ENCODE measurements around the gene STAC3. TPM values are rescaled to one million over a fixed set of nuclear protein-coding genes. Genes with fewer than 3 reads are reported as not detected.

STAC3 gene
- polyA plus RNA-seq, 2 of the 4 experiments (the other 2 are of a cell fraction), result 0.40 to 0.43 TPM

DNA sequence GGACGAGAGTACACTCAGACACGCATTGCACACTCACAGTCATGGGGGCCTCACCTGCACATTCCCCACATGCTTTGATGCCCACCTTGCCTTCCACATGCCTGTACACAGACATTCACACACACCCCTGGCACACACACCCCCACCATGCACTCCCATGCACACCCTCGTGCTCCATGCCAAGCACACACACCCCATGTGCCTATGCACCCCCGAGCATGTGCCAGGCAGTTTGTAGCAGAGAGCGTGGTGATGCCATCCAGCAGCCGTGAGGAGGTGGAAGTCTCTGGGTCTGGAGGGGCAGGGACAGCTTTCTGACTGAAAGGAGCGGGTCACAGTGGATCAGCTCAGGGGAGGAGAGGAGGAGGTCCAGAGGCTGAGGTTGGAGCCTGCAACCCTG lies 45.1 kb downstream of the STAC3 start:
- no peak for TF ChIP-seq HOXB13 (CRISPR knock-in tag; IDR thresholded peaks at IDR 0.05; ENCODE audit: low read depth)
- TF ChIP-seq SREBF2 (IDR thresholded peaks at IDR 0.05), result no peak
- no peak for TF ChIP-seq CEBPB (IDR thresholded peaks at IDR 0.05)
- TF ChIP-seq EP300 (IDR thresholded peaks at IDR 0.05), result no peak
- TF ChIP-seq MAFK (IDR thresholded peaks at IDR 0.05; ENCODE audit: partially characterized antibody), result no peak
- TF ChIP-seq TFCP2L1 (CRISPR knock-in tag; IDR thresholded peaks at IDR 0.05), result no peak
- TF ChIP-seq, protein P1, sequence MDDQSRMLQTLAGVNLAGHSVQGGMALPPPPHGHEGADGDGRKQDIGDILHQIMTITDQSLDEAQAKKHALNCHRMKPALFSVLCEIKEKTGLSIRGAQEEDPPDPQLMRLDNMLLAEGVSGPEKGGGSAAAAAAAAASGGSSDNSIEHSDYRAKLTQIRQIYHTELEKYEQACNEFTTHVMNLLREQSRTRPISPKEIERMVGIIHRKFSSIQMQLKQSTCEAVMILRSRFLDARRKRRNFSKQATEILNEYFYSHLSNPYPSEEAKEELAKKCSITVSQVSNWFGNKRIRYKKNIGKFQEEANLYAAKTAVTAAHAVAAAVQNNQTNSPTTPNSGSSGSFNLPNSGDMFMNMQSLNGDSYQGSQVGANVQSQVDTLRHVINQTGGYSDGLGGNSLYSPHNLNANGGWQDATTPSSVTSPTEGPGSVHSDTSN (IDR thresholded peaks at IDR 0.05), result no peak
- no peak for TF ChIP-seq FOSB (CRISPR knock-in tag; IDR thresholded peaks at IDR 0.05)
- TF ChIP-seq BHLHE40 (IDR thresholded peaks at IDR 0.05; ENCODE audit: low read depth, low read length), result no peak
- no peak for TF ChIP-seq EHMT2 (IDR thresholded peaks at IDR 0.05; ENCODE audit: low read depth)
- TF ChIP-seq, protein P2, sequence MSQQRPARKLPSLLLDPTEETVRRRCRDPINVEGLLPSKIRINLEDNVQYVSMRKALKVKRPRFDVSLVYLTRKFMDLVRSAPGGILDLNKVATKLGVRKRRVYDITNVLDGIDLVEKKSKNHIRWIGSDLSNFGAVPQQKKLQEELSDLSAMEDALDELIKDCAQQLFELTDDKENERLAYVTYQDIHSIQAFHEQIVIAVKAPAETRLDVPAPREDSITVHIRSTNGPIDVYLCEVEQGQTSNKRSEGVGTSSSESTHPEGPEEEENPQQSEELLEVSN (IDR thresholded peaks at IDR 0.05; ENCODE audit: borderline replicate concordance, low read depth), result no peak
- TF ChIP-seq, protein P3, sequence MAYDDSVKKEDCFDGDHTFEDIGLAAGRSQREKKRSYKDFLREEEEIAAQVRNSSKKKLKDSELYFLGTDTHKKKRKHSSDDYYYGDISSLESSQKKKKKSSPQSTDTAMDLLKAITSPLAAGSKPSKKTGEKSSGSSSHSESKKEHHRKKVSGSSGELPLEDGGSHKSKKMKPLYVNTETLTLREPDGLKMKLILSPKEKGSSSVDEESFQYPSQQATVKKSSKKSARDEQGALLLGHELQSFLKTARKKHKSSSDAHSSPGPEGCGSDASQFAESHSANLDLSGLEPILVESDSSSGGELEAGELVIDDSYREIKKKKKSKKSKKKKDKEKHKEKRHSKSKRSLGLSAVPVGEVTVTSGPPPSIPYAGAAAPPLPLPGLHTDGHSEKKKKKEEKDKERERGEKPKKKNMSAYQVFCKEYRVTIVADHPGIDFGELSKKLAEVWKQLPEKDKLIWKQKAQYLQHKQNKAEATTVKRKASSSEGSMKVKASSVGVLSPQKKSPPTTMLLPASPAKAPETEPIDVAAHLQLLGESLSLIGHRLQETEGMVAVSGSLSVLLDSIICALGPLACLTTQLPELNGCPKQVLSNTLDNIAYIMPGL (CRISPR knock-in tag; IDR thresholded peaks at IDR 0.05; ENCODE audit: borderline replicate concordance), result no peak
- TF ChIP-seq, protein P4, sequence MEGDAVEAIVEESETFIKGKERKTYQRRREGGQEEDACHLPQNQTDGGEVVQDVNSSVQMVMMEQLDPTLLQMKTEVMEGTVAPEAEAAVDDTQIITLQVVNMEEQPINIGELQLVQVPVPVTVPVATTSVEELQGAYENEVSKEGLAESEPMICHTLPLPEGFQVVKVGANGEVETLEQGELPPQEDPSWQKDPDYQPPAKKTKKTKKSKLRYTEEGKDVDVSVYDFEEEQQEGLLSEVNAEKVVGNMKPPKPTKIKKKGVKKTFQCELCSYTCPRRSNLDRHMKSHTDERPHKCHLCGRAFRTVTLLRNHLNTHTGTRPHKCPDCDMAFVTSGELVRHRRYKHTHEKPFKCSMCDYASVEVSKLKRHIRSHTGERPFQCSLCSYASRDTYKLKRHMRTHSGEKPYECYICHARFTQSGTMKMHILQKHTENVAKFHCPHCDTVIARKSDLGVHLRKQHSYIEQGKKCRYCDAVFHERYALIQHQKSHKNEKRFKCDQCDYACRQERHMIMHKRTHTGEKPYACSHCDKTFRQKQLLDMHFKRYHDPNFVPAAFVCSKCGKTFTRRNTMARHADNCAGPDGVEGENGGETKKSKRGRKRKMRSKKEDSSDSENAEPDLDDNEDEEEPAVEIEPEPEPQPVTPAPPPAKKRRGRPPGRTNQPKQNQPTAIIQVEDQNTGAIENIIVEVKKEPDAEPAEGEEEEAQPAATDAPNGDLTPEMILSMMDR (IDR thresholded peaks at IDR 0.05), result no peak
- ChIA-PET POLR2A (no interaction called here), CTCF (interaction anchor here (0.9 to 1.9 kb wide), 3 partner anchors 8 to 97 kb away, joined by 3 to 7 read pairs (median 6); no protein-coding TSS in a partner anchor)
- 87% methylated on average over 6 of the region's 7 CpGs for WGBS (ENCODE audit: missing lambda C conversion rate)
- H3K9me3 ChIP-seq, result no peaks in the 10 kb centered on the region
- no peaks in the 10 kb centered on the region for H3K4me1 ChIP-seq
- no peak overlapping the region for H3K4me3 ChIP-seq
- ATAC-seq (no peak), DNase-seq (ENCODE audit: low read depth in 1 of 2, low spot score in 1 of 2) (no peak), FAIRE-seq (no peak)
- H3K4me2 ChIP-seq, result no peak overlapping the region
- no peak overlapping the region for H3K27ac ChIP-seq

DNA sequence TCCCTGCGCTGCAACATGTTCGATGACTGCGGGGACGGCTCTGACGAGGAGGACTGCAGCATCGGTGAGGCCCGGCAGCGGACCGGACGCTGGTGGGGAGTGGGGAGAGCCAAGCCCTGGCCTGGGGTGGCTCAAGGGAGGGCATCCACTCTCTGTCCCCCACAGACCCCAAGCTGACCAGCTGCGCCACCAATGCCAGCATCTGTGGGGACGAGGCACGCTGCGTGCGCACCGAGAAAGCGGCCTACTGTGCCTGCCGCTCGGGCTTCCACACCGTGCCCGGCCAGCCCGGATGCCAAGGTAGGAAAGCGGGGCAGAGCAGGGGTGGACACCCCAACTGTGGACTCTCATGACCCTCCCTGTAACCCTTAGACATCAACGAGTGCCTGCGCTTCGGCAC lies 45.8 kb downstream of the STAC3 start:
- no peak overlapping the region for H3K27ac ChIP-seq
- ChIA-PET CTCF (interaction anchor here (0.8 to 1.9 kb wide), 3 partner anchors 9 to 97 kb away, joined by 3 to 7 read pairs (median 6); no protein-coding TSS in a partner anchor), POLR2A (no interaction called here)
- H3K9me3 ChIP-seq, result no peaks in the 10 kb centered on the region
- WGBS (ENCODE audit: missing lambda C conversion rate), result 96% methylated on average over 26 of the region's 26 CpGs
- TF ChIP-seq, protein P5, sequence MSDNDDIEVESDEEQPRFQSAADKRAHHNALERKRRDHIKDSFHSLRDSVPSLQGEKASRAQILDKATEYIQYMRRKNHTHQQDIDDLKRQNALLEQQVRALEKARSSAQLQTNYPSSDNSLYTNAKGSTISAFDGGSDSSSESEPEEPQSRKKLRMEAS (IDR thresholded peaks at IDR 0.05), result no peak
- TF ChIP-seq, protein P3 (CRISPR knock-in tag; IDR thresholded peaks at IDR 0.05; ENCODE audit: borderline replicate concordance), result no peak
- TF ChIP-seq FOXS1 (CRISPR knock-in tag; IDR thresholded peaks at IDR 0.05) (no peak), KDM1A (IDR thresholded peaks at IDR 0.05; ENCODE audit: low read depth) (no peak)
- TF ChIP-seq, protein P6, sequence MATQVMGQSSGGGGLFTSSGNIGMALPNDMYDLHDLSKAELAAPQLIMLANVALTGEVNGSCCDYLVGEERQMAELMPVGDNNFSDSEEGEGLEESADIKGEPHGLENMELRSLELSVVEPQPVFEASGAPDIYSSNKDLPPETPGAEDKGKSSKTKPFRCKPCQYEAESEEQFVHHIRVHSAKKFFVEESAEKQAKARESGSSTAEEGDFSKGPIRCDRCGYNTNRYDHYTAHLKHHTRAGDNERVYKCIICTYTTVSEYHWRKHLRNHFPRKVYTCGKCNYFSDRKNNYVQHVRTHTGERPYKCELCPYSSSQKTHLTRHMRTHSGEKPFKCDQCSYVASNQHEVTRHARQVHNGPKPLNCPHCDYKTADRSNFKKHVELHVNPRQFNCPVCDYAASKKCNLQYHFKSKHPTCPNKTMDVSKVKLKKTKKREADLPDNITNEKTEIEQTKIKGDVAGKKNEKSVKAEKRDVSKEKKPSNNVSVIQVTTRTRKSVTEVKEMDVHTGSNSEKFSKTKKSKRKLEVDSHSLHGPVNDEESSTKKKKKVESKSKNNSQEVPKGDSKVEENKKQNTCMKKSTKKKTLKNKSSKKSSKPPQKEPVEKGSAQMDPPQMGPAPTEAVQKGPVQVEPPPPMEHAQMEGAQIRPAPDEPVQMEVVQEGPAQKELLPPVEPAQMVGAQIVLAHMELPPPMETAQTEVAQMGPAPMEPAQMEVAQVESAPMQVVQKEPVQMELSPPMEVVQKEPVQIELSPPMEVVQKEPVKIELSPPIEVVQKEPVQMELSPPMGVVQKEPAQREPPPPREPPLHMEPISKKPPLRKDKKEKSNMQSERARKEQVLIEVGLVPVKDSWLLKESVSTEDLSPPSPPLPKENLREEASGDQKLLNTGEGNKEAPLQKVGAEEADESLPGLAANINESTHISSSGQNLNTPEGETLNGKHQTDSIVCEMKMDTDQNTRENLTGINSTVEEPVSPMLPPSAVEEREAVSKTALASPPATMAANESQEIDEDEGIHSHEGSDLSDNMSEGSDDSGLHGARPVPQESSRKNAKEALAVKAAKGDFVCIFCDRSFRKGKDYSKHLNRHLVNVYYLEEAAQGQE (IDR thresholded peaks at IDR 0.05), result no peak
- H3K4me1 ChIP-seq, result no peaks in the 10 kb centered on the region
- FAIRE-seq, result no peak
- no peak for ATAC-seq
- H3K4me3 ChIP-seq, result no peak overlapping the region
- no peak for DNase-seq (ENCODE audit: low read depth in 1 of 2, low spot score in 1 of 2)
- H3K4me2 ChIP-seq, result no peak overlapping the region
